GM12878 (cell line): Measurements from ENCODE around the gene PAM. TPM values are rescaled to one million over a fixed set of nuclear protein-coding genes. Genes with fewer than 3 reads are reported as not detected.

Source experiments
- ATAC-seq: fragments of 200-7000 bp; cut with Tn5 transposase; 3 replicates; pipeline ENCODE4 v1.9.1; 2020; ENCODE audit warnings: mild to moderate bottlenecking, moderate library complexity
- BruUV-seq: library from RNA; stranded (reverse); fragments of 400-500 nt; replicated peaks from 2 replicates; lab custom pipeline; 2021; lab: Mats Ljungman, UMichigan
- CTCF ChIA-PET: fragments of 300-600 bp; sonication (Branson Sonifier 250); formaldehyde crosslinking; extraction: SDS; loops from one replicate; lab custom pipeline; 2021; ENCODE audit warnings: inconsistent platforms; lab: Yijun Ruan, JAX
- POLR2A ChIA-PET: fragments of 350-600 bp; formaldehyde crosslinking; extraction: SDS; loops from one replicate; lab custom pipeline; 2021; ENCODE audit warnings: inconsistent platforms; lab: Charles Lee
- RAD21 ChIA-PET: fragments of 300-600 bp; sonication (Branson Sonifier 250); formaldehyde crosslinking; loops from one replicate; lab custom pipeline; 2023; ENCODE audit warnings: antibody characterized with exemption; ENCODE audit not compliant: unreplicated experiment; lab: Charles Lee
- SMC1A ChIA-PET: fragments of 300-600 bp; sonication (Branson Sonifier 250); formaldehyde crosslinking; loops from one replicate; lab custom pipeline; 2023; ENCODE audit not compliant: unreplicated experiment, uncharacterized antibody; lab: Charles Lee
- DNase-seq: peaks from one replicate; pipeline ENCODE4 v3.0.0-alpha.2; 2011; ENCODE audit warnings: low read depth, low spot score
- FAIRE-seq: peaks from 3 replicates; lab custom pipeline; 2011; peaks lifted over from hg19 to GRCh38; lab: Jason Lieb, UNC
- H2AFZ ChIP-seq: 2 replicates; pipeline ENCODE4 v1.6.0; 2011; ENCODE audit warnings: low read depth, low read length, control low read depth; ENCODE audit not compliant: control insufficient read depth
- H3K27ac ChIP-seq: 2 replicates; pipeline ENCODE4 v1.5.1; 2011; ENCODE audit warnings: control low read depth; ENCODE audit not compliant: control insufficient read depth, insufficient read depth
- H3K27me3 ChIP-seq, 2 experiments: replicated peaks in 1 of 2; 2 replicates each; pipeline versions ENCODE4 v1.6.0 to v1.6.1; 2011; ENCODE audit warnings: low read length in 1 of 2; ENCODE audit not compliant: control insufficient read depth in 2 of 2, insufficient read depth in 2 of 2
- H3K36me3 ChIP-seq, 2 experiments: 2 replicates each; pipeline ENCODE4 v1.5.1; 2011; ENCODE audit warnings: low read length in 1 of 2; ENCODE audit not compliant: control insufficient read depth in 2 of 2, insufficient read depth in 2 of 2
- H3K4me1 ChIP-seq: 2 replicates; pipeline ENCODE4 v1.6.1; 2011; ENCODE audit warnings: mild to moderate bottlenecking, low read length, moderate library complexity, mixed read lengths; ENCODE audit not compliant: control insufficient read depth, insufficient read depth
- H3K4me2 ChIP-seq: 2 replicates; pipeline ENCODE4 v1.6.0; 2011; ENCODE audit warnings: control low read depth; ENCODE audit not compliant: control insufficient read depth, insufficient read depth
- H3K4me3 ChIP-seq: fragments of 200-600 bp; sonication (generic); 2 replicates; pipeline ENCODE4 v1.5.1; 2016
- H3K79me2 ChIP-seq: 2 replicates; pipeline ENCODE4 v1.6.0; 2011; ENCODE audit warnings: low read length; ENCODE audit not compliant: control insufficient read depth, insufficient read depth
- H3K9ac ChIP-seq: 2 replicates; pipeline ENCODE4 v1.8.0; 2011; ENCODE audit warnings: low read length, control low read depth, mixed read lengths; ENCODE audit not compliant: control insufficient read depth, insufficient read depth
- H3K9me3 ChIP-seq: replicated peaks from 3 replicates; pipeline ENCODE4 v1.5.1; 2011; ENCODE audit warnings: mild to moderate bottlenecking, low read length; ENCODE audit not compliant: control insufficient read depth, insufficient read depth
- H4K20me1 ChIP-seq: 2 replicates; pipeline ENCODE4 v1.6.0; 2011; ENCODE audit not compliant: control insufficient read depth, insufficient read depth
- FOXM1 ChIP-seq: IDR thresholded peaks from 2 replicates; pipeline ENCODE4 v1.6.1; 2012; ENCODE audit warnings: low read depth, mild to moderate bottlenecking, inconsistent platforms, low read length, moderate library complexity
- GATAD2B ChIP-seq: fragments of 450-650 bp; conservative IDR thresholded peaks from 2 replicates; pipeline ENCODE4 v1.6.1; 2017; ENCODE audit warnings: low read depth, mild to moderate bottlenecking, moderate library complexity
- KLF5 ChIP-seq: fragments of 450-650 bp; IDR thresholded peaks from 2 replicates; pipeline ENCODE4 v1.6.1; 2014; ENCODE audit warnings: mild to moderate bottlenecking; ENCODE audit not compliant: partially characterized antibody
- LARP7 ChIP-seq: fragments of 450-650 bp; IDR thresholded peaks from 2 replicates; pipeline ENCODE4 v1.6.1; 2017; ENCODE audit warnings: mild to moderate bottlenecking
- MXI1 ChIP-seq: fragments of 150-350 bp; IDR thresholded peaks from 2 replicates; pipeline ENCODE4 v1.6.1; 2011; ENCODE audit warnings: low read depth, mild to moderate bottlenecking, inconsistent platforms, low read length, improper control_type of control experiment
- MYC ChIP-seq: IDR thresholded peaks from 2 replicates; pipeline ENCODE4 v1.6.1; 2011; ENCODE audit warnings: mild to moderate bottlenecking, low read length, moderate library complexity, inconsistent platforms; ENCODE audit not compliant: insufficient read depth, insufficient replicate concordance, insufficient read length, severe bottlenecking
- PAX5 ChIP-seq: IDR thresholded peaks from 2 replicates; pipeline ENCODE4 v1.6.1; 2011; ENCODE audit warnings: low read depth, low read length, borderline replicate concordance
- PAX8 ChIP-seq: fragments of 450-650 bp; IDR thresholded peaks from 2 replicates; pipeline ENCODE4 v1.6.1; 2017; ENCODE audit warnings: mild to moderate bottlenecking, moderate library complexity
- TCF7 ChIP-seq: IDR thresholded peaks from 2 replicates; pipeline ENCODE4 v1.6.1; 2014; ENCODE audit warnings: antibody characterized with exemption, borderline replicate concordance
- ZBED1 ChIP-seq: IDR thresholded peaks from 2 replicates; pipeline ENCODE4 v1.6.1; 2016; ENCODE audit warnings: borderline replicate concordance
- ZNF384 ChIP-seq: IDR thresholded peaks from 2 replicates; pipeline ENCODE4 v1.6.1; 2012; ENCODE audit warnings: low read depth, mild to moderate bottlenecking, low read length, improper control_type of control experiment, borderline replicate concordance
- ZZZ3 ChIP-seq: IDR thresholded peaks from 2 replicates; pipeline ENCODE4 v1.6.1; 2011; ENCODE audit warnings: low read depth; ENCODE audit not compliant: control insufficient read depth, insufficient read length
- WGBS: methylation state at CpG from one replicate; pipeline ENCODE4 v1.1.6; 2016; ENCODE audit warnings: low lambda C conversion rate; ENCODE audit not compliant: insufficient replicate concordance, insufficient coverage; ENCODE audit errors: missing lambda C conversion rate; 5-methylcytosine and 5-hydroxymethylcytosine counted together
- in situ Hi-C: fragments of 300-500 bp; cut with MboI; formaldehyde crosslinking; loops from 9 replicates; pipeline ENCODE4 v1.14.3; 2018; ENCODE audit warnings: mixed read lengths
- intact Hi-C: fragments of 100-400 bp; cut with micrococcal nuclease; formaldehyde crosslinking; loops from one replicate; pipeline ENCODE4 v1.14.2; 2022; ENCODE audit not compliant: unreplicated experiment
- polyA plus RNA-seq, 11 experiments: library from polyadenylated mRNA; depleted of rRNA in 4 of 11; unstranded in 6 of 11; stranded (reverse) in 5 of 11; fragments of >200 nt; fragmentation: Nextera tagmentation in 4 of 11; fragmentation: Illumina TruSeq in 1 of 11; extraction: Ambion mirVana in 4 of 11; extraction: Trizol in 1 of 11; gene quantifications; 1 replicate in 1 of 11; 2 replicates in 10 of 11; pipeline versions ENCODE4 v1.2.1 to v1.2.3, GENCODE V29; 2011 to 2016; ENCODE audit warnings: inconsistent platforms in 2 of 11, missing spikeins in 2 of 11, low read depth in 1 of 11
- total RNA-seq, 4 experiments: library from RNA; depleted of rRNA in 3 of 4; stranded (reverse); fragments of >200 nt in 3 of 4; fragmentation: Illumina TruSeq in 1 of 4; extraction: Trizol in 1 of 4; gene quantifications; 2 replicates each; pipeline versions ENCODE4 v1.2.1 to v1.2.3, GENCODE V29; 2013 to 2021
- TF ChIP-seq, protein P1 (sequence below): fragments of 450-650 bp; IDR thresholded peaks from 2 replicates; pipeline ENCODE4 v1.6.1; 2017; ENCODE audit warnings: borderline replicate concordance
- TF ChIP-seq, protein P2 (sequence below): IDR thresholded peaks from 2 replicates; pipeline ENCODE4 v1.6.1; 2011; ENCODE audit warnings: low read depth, low read length, improper control_type of control experiment, borderline replicate concordance
- TF ChIP-seq, protein P3 (sequence below): fragments of 450-650 bp; formaldehyde crosslinking; IDR thresholded peaks from 2 replicates; pipeline ENCODE4 v1.5.0; 2022; ENCODE audit warnings: mild to moderate bottlenecking, missing genetic modification characterization
- TF ChIP-seq, protein P4 (sequence below): IDR thresholded peaks from 2 replicates; pipeline ENCODE4 v1.6.1; 2012; ENCODE audit warnings: low read depth, low read length, improper control_type of control experiment

The PAM gene
- total and polyA plus RNA-seq, 10 of the 15 experiments (the other 5 are each of a cell fraction or from before 2014, with no cell fraction given), result 5.5 to 72.5 (median 15.4) TPM

DNA sequence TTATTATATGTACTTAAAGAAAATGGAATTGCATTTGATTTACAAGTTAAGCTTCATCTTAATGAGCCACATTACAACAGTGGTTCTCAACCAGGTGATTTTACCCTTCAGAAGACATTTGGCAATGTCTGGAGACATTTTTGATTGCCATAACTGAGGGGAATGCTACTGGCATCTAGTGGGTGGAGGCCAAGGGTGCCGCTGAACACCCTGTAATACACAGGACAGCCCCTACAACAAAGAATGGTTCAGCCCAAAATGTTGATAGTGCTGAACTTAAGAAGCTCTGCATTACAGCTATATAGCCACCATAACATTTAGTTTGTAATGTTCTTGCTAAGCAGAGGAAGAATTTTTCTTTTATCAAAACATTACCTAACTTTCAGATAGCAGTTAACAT lies 103.1 kb downstream of the PAM start:
- no TSS peak for BruUV-seq
- FAIRE-seq, result no peak
- intact Hi-C loops, result no loop called here
- Histone ChIP-seq H4K20me1 (no peaks in the 10 kb centered on the region), H3K4me2 (no peak overlapping the region), H3K27ac (no peak overlapping the region), H3K4me3 (no peak overlapping the region), H3K4me1 (no peaks in the 10 kb centered on the region), H3K27me3 (no peaks in the 10 kb centered on the region), H3K36me3 (no peaks in the 10 kb centered on the region; a peak in 1 of 4 replicates), H3K9ac (no peak overlapping the region), H3K79me2 (no peaks in the 10 kb centered on the region), H3K9me3 (no peaks in the 10 kb centered on the region), H2AFZ (no peak overlapping the region)
- SMC1A ChIA-PET, result interaction anchor here (0.8 to 1.8 kb wide), 3 partner anchors 9 to 26 kb away, joined by 3 to 4 read pairs (median 4); no protein-coding TSS in a partner anchor
- RAD21 ChIA-PET, result interaction anchor here (1.1 kb wide), 1 partner anchor 76 kb away, joined by 3 read pairs; no protein-coding TSS in a partner anchor
- 100% methylated on average over 1 of the region's 1 CpG for WGBS
- ATAC-seq, result 0 out of 3 replicates have a peak, but pooled peaks have one; percentile 20
- POLR2A ChIA-PET, result interaction anchor here (0.6 kb wide), 1 partner anchor 11 kb away, joined by 3 read pairs; no protein-coding TSS in a partner anchor
- CTCF ChIA-PET, result interaction anchor here (0.8 to 1.3 kb wide), 2 partner anchors 22 to 77 kb away, joined by 3 to 6 read pairs; no protein-coding TSS in a partner anchor
- DNase-seq, result no peak
- in situ Hi-C loops, result no loop called here
- TF ChIP-seq, protein P1, sequence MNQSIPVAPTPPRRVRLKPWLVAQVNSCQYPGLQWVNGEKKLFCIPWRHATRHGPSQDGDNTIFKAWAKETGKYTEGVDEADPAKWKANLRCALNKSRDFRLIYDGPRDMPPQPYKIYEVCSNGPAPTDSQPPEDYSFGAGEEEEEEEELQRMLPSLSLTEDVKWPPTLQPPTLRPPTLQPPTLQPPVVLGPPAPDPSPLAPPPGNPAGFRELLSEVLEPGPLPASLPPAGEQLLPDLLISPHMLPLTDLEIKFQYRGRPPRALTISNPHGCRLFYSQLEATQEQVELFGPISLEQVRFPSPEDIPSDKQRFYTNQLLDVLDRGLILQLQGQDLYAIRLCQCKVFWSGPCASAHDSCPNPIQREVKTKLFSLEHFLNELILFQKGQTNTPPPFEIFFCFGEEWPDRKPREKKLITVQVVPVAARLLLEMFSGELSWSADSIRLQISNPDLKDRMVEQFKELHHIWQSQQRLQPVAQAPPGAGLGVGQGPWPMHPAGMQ, result no peak
- TF ChIP-seq MXI1 (no peak), TCF7 (no peak), ZZZ3 (no peak), FOXM1 (no peak), KLF5 (no peak), MYC (no peak), ZNF384 (no peak), ZBED1 (no peak), GATAD2B (no peak), PAX5 (no peak), PAX8 (no peak), LARP7 (no peak)
- TF ChIP-seq, protein P2, sequence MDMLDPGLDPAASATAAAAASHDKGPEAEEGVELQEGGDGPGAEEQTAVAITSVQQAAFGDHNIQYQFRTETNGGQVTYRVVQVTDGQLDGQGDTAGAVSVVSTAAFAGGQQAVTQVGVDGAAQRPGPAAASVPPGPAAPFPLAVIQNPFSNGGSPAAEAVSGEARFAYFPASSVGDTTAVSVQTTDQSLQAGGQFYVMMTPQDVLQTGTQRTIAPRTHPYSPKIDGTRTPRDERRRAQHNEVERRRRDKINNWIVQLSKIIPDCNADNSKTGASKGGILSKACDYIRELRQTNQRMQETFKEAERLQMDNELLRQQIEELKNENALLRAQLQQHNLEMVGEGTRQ, result no peak
- TF ChIP-seq, protein P3, sequence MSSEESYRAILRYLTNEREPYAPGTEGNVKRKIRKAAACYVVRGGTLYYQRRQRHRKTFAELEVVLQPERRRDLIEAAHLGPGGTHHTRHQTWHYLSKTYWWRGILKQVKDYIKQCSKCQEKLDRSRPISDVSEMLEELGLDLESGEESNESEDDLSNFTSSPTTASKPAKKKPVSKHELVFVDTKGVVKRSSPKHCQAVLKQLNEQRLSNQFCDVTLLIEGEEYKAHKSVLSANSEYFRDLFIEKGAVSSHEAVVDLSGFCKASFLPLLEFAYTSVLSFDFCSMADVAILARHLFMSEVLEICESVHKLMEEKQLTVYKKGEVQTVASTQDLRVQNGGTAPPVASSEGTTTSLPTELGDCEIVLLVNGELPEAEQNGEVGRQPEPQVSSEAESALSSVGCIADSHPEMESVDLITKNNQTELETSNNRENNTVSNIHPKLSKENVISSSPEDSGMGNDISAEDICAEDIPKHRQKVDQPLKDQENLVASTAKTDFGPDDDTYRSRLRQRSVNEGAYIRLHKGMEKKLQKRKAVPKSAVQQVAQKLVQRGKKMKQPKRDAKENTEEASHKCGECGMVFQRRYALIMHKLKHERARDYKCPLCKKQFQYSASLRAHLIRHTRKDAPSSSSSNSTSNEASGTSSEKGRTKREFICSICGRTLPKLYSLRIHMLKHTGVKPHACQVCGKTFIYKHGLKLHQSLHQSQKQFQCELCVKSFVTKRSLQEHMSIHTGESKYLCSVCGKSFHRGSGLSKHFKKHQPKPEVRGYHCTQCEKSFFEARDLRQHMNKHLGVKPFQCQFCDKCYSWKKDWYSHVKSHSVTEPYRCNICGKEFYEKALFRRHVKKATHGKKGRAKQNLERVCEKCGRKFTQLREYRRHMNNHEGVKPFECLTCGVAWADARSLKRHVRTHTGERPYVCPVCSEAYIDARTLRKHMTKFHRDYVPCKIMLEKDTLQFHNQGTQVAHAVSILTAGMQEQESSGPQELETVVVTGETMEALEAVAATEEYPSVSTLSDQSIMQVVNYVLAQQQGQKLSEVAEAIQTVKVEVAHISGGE (CRISPR knock-in tag), result no peak
- TF ChIP-seq, protein P4, sequence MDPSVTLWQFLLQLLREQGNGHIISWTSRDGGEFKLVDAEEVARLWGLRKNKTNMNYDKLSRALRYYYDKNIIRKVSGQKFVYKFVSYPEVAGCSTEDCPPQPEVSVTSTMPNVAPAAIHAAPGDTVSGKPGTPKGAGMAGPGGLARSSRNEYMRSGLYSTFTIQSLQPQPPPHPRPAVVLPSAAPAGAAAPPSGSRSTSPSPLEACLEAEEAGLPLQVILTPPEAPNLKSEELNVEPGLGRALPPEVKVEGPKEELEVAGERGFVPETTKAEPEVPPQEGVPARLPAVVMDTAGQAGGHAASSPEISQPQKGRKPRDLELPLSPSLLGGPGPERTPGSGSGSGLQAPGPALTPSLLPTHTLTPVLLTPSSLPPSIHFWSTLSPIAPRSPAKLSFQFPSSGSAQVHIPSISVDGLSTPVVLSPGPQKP, result no peak
